BJ (cell line): Measurements from ENCODE around the gene KCNQ5. TPM values are rescaled to one million over a fixed set of nuclear protein-coding genes. Genes with fewer than 3 reads are reported as not detected.

Experiments used
- CTCF ChIA-PET: fragments of 350-600 bp; formaldehyde crosslinking; extraction: SDS; loops from one replicate; lab custom pipeline; 2021; ENCODE audit warnings: antibody characterized with exemption, inconsistent platforms; lab: Yijun Ruan, JAX
- POLR2A ChIA-PET: fragments of 300-600 bp; sonication (Branson Sonifier 250); formaldehyde crosslinking; extraction: SDS; loops from one replicate; lab custom pipeline; 2021; ENCODE audit warnings: antibody characterized with exemption; lab: Charles Lee
- DNase-seq: peaks from one replicate; pipeline ENCODE4 v3.0.0-alpha.2; 2011; ENCODE audit warnings: low read depth
- H3K27me3 ChIP-seq: 2 replicates; pipeline ENCODE4 v1.6.0; 2011; ENCODE audit warnings: low read length; ENCODE audit not compliant: control insufficient read depth, insufficient read depth
- H3K36me3 ChIP-seq: 2 replicates; pipeline ENCODE4 v1.5.1; 2011; ENCODE audit warnings: low read length; ENCODE audit not compliant: control insufficient read depth, insufficient read depth
- H3K4me3 ChIP-seq: 2 replicates; pipeline ENCODE4 v1.5.1; 2011; ENCODE audit warnings: low read depth, mild to moderate bottlenecking, control low read depth, low read length
- polyA plus RNA-seq: library from polyadenylated mRNA; depleted of rRNA; stranded (reverse); fragments of >200 nt; gene quantifications from 2 replicates; pipeline ENCODE4 v1.2.3, GENCODE V29; 2011
- TF ChIP-seq, protein P1 (sequence below): IDR thresholded peaks from 2 replicates; pipeline ENCODE4 v1.5.1; 2011; ENCODE audit warnings: low read depth, mild to moderate bottlenecking, control low read depth, inconsistent platforms, low read length, moderate library complexity; ENCODE audit not compliant: insufficient read depth

KCNQ5 gene
- polyA plus RNA-seq, 1 experiment = 1.4 TPM

DNA sequence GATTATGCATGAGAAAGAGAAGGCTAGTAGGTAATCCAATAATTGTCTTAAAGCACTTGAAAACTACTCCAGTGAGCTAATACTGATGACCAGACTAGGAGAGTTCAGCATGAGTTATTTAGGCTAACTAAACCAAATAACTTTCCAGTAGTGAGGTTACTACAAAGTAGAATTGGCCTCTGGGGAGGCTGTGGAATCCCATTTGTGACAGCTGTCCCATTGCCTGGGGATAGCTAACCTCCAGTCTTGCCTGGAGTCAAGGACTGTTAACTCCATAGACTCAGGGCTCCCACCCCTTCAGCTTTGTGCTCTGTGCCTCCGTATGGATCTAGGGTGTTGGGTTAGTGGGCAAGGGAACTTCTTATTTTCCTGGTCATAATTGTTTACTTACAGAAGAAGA is 51.0 kb downstream of the KCNQ5 start:
- no peak for DNase-seq
- no peaks in the 10 kb centered on the region for H3K27me3 ChIP-seq
- POLR2A ChIA-PET = no interaction called here
- H3K4me3 ChIP-seq = no peak overlapping the region
- H3K36me3 ChIP-seq = no peaks in the 10 kb centered on the region
- TF ChIP-seq, protein P1, sequence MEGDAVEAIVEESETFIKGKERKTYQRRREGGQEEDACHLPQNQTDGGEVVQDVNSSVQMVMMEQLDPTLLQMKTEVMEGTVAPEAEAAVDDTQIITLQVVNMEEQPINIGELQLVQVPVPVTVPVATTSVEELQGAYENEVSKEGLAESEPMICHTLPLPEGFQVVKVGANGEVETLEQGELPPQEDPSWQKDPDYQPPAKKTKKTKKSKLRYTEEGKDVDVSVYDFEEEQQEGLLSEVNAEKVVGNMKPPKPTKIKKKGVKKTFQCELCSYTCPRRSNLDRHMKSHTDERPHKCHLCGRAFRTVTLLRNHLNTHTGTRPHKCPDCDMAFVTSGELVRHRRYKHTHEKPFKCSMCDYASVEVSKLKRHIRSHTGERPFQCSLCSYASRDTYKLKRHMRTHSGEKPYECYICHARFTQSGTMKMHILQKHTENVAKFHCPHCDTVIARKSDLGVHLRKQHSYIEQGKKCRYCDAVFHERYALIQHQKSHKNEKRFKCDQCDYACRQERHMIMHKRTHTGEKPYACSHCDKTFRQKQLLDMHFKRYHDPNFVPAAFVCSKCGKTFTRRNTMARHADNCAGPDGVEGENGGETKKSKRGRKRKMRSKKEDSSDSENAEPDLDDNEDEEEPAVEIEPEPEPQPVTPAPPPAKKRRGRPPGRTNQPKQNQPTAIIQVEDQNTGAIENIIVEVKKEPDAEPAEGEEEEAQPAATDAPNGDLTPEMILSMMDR = no peak
- CTCF ChIA-PET = interaction anchor here (1.0 kb wide), 1 partner anchor 11 kb away, joined by 3 read pairs; no protein-coding TSS in a partner anchor

DNA sequence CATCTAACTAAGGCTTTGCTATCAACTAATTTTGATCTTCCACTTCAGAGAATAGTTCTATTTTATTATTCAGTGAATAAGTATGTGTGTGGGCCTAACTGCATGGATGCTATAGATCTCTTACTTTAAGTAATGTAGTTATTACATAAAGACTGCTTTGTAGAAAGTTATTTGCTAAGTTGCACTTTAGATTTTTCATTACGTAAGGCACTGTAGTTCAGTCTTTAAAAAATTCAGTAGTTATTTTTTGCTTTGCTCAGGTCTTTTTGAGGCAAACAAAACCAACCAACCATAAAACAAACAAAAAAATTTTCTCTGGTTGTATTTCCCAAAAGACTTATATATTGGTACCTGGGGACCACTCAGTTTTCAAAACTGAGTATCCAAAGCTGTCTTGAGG is 53.0 kb downstream of the KCNQ5 start:
- CTCF ChIA-PET = interaction anchor here (1.3 kb wide), 1 partner anchor 11 kb away, joined by 3 read pairs; no protein-coding TSS in a partner anchor
- H3K4me3 ChIP-seq = no peak overlapping the region
- POLR2A ChIA-PET = no interaction called here
- TF ChIP-seq, protein P1 = no peak
- no peaks in the 10 kb centered on the region for H3K36me3 ChIP-seq
- H3K27me3 ChIP-seq = no peaks in the 10 kb centered on the region
- DNase-seq = no peak

DNA sequence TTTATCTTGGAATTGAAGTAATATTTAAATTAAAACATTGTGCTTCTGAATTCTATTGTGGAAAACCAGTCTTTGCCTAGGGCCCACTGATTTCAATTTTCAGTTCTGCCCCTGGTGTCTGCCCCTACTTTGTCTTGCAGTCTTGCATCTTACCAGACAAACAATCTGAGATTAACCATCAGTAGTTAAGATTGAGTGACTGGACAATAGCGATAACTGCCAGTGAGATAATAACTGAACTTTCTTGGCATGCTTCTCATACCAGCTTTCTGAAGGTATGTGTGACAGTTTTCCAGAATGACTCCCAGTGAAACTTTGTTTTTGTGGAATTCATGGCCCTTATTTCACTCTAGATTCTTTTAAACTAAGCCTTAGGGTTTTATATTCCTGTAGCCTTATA is 53.5 kb downstream of the KCNQ5 start:
- Histone ChIP-seq H3K4me3 (no peak overlapping the region), H3K27me3 (no peaks in the 10 kb centered on the region), H3K36me3 (no peaks in the 10 kb centered on the region)
- ChIA-PET POLR2A (no interaction called here), CTCF (interaction anchor here (1.3 kb wide), 1 partner anchor 10 kb away, joined by 3 read pairs; no protein-coding TSS in a partner anchor)
- DNase-seq = no peak
- TF ChIP-seq, protein P1 = no peak

DNA sequence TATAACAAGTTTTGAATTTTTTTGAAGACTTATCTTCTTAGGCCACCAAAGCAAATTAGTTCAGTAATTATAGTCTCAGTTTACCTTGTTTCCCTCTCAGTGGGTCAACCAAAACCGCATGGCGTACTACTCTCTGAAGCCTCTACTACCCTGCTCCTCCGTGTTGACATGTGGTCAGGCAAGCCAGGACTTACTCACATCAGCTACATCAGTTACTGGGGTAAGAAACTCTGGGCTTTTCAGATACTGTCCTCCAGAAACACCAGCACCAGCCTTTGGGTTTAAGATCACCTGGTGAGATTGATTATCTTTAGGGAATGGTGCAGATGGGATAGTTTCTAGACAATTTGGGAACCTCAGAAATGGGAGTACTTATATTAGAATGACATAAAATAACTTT is 55.1 kb downstream of the KCNQ5 start:
- DNase-seq = no peak
- TF ChIP-seq, protein P1 = no peak
- Histone ChIP-seq H3K4me3 (no peak overlapping the region), H3K27me3 (no peaks in the 10 kb centered on the region), H3K36me3 (no peaks in the 10 kb centered on the region)
- POLR2A ChIA-PET = no interaction called here
- CTCF ChIA-PET = no interaction called here

DNA sequence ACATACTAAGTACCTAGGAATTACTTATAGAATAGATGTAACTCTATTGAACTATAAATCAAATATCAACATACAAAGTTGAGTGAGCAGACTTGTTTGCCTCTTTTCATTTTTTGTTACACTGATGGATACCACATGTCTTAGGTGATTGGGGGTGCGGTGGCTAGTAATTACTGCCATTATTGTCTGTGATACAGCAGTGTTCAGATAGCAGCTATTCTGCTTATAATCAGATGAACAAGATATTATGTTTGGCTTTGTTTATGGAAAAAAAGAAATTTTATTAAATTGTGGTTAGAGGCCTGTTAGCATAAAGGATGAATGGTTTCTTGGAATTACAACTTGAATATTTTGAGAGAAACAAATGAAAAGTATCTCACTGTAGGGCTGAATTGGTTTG is 55.9 kb downstream of the KCNQ5 start:
- CTCF ChIA-PET = no interaction called here
- Histone ChIP-seq H3K27me3 (no peaks in the 10 kb centered on the region), H3K36me3 (no peaks in the 10 kb centered on the region), H3K4me3 (no peak overlapping the region)
- POLR2A ChIA-PET = no interaction called here
- TF ChIP-seq, protein P1 = no peak
- DNase-seq = no peak
